PC-3 (cell line): Measurements from ENCODE around the gene NDOR1. TPM values are rescaled to one million over a fixed set of nuclear protein-coding genes. Genes with fewer than 3 reads are reported as not detected.

Experiments
- ATAC-seq: fragments of 200-7000 bp; cut with Tn5 transposase; 2 replicates; pipeline ENCODE4 v1.9.1; 2020; ENCODE audit warnings: mild to moderate bottlenecking, moderate library complexity
- BruUV-seq: library from RNA; stranded (reverse); fragments of 400-500 nt; replicated peaks from 2 replicates; lab custom pipeline; 2021; lab: Mats Ljungman, UMichigan
- CTCF ChIA-PET: fragments of 300-600 bp; sonication (Branson Sonifier 250); formaldehyde crosslinking; loops from one replicate; lab custom pipeline; 2022; ENCODE audit warnings: antibody characterized with exemption; lab: Charles Lee
- POLR2A ChIA-PET: fragments of 300-600 bp; sonication (Branson Sonifier 250); formaldehyde crosslinking; loops from one replicate; lab custom pipeline; 2022; ENCODE audit warnings: antibody characterized with exemption; ENCODE audit not compliant: unreplicated experiment; lab: Charles Lee
- DNase-seq: peaks from one replicate; pipeline ENCODE4 v3.0.0-alpha.2; 2015
- H2AFZ ChIP-seq: fragments of 300-600 bp; sonication (generic); 2 replicates; pipeline ENCODE4 v1.6.0; 2016; ENCODE audit warnings: antibody characterized with exemption, low read length
- H3F3A ChIP-seq: fragments of 300-600 bp; sonication (generic); one replicate; pipeline ENCODE4 v1.6.0; 2017; ENCODE audit warnings: antibody characterized with exemption, low read length, control low read depth, mild to moderate bottlenecking; ENCODE audit not compliant: unreplicated experiment
- H3K27ac ChIP-seq: fragments of 300-600 bp; sonication (generic); 2 replicates; pipeline ENCODE4 v1.5.1; 2016; ENCODE audit warnings: mild to moderate bottlenecking, low read length
- H3K27me3 ChIP-seq: fragments of 300-600 bp; sonication (generic); 2 replicates; pipeline ENCODE4 v1.6.1; 2016; ENCODE audit warnings: low read length, mixed read lengths
- H3K36me3 ChIP-seq: fragments of 300-600 bp; sonication (generic); 2 replicates; pipeline ENCODE4 v1.6.1; 2016; ENCODE audit warnings: low read depth, mixed run types, low read length, mixed read lengths
- H3K4me1 ChIP-seq: fragments of 300-600 bp; sonication (generic); 2 replicates; pipeline ENCODE4 v1.5.1; 2016; ENCODE audit warnings: low read length; ENCODE audit not compliant: insufficient read depth
- H3K4me2 ChIP-seq: fragments of 300-600 bp; sonication (generic); 2 replicates; pipeline ENCODE4 v1.6.0; 2016; ENCODE audit warnings: low read length
- H3K4me3 ChIP-seq: fragments of 300-600 bp; sonication (generic); 2 replicates; pipeline ENCODE4 v1.5.1; 2016; ENCODE audit warnings: mild to moderate bottlenecking, low read length, mixed read lengths
- H3K79me2 ChIP-seq: fragments of 300-600 bp; sonication (generic); 2 replicates; pipeline ENCODE4 v1.6.1; 2017; ENCODE audit warnings: low read length, mixed read lengths
- H3K9ac ChIP-seq: fragments of 300-600 bp; sonication (generic); 2 replicates; pipeline ENCODE4 v1.6.0; 2016; ENCODE audit warnings: mild to moderate bottlenecking, low read length
- H3K9me2 ChIP-seq: fragments of 300-600 bp; sonication (generic); replicated peaks from 2 replicates; pipeline ENCODE4 v1.6.1; 2016; ENCODE audit warnings: mixed run types, low read length, mixed read lengths
- H3K9me3 ChIP-seq: fragments of 300-600 bp; sonication (generic); 2 replicates; pipeline ENCODE4 v1.6.1; 2016; ENCODE audit warnings: low read length, mixed read lengths
- H4K20me1 ChIP-seq: fragments of 300-600 bp; sonication (generic); 2 replicates; pipeline ENCODE4 v1.6.1; 2016; ENCODE audit warnings: low read length, mixed read lengths
- CTCF ChIP-seq: fragments of 300-600 bp; sonication (generic); conservative IDR thresholded peaks from 2 replicates; pipeline ENCODE4 v1.5.1; 2017; ENCODE audit warnings: antibody characterized with exemption, low read depth, mild to moderate bottlenecking, low read length
- EZH2 ChIP-seq: fragments of 300-600 bp; sonication (generic); IDR thresholded peaks from one replicate; pipeline ENCODE4 v1.6.1; 2017; ENCODE audit warnings: antibody characterized with exemption, mild to moderate bottlenecking, low read length; ENCODE audit not compliant: unreplicated experiment
- EZH2phosphoT487 ChIP-seq: fragments of 300-600 bp; sonication (generic); IDR thresholded peaks from 2 replicates; pipeline ENCODE4 v1.6.1; 2018; ENCODE audit warnings: mild to moderate bottlenecking, antibody characterized with exemption, low read length, borderline replicate concordance
- intact Hi-C: fragments of 100-400 bp; cut with micrococcal nuclease; formaldehyde crosslinking; loops from 2 replicates; pipeline ENCODE4 v1.9.0; 2023
- total RNA-seq: library from RNA; depleted of rRNA; stranded (reverse); fragments of >200 nt; gene quantifications from 2 replicates; pipeline ENCODE4 v1.2.3, GENCODE V29; 2014

The NDOR1 gene
- total RNA-seq, 1 experiment from 2014 or later = 25.7 TPM

- CTCF ChIA-PET = interaction anchor here (1.1 kb wide), 1 partner anchor 197 kb away, joined by 4 read pairs; the partner anchor contains the start of gene NPDC1
Observed at GRCh38 chr9:137243626-137244485, 38.4 kb downstream of the NDOR1 start.

GRCh38 chr9:137244486-137245449 is 39.3 kb downstream of the NDOR1 start:
- DNase-seq (peak; percentile 22), ATAC-seq (peak; percentile 1; the same call in 1 of the 2 replicates)
- Histone ChIP-seq H3K4me3 (no peak overlapping the region), H3K4me2 (no peak overlapping the region), H3K9ac (no peak overlapping the region), H3K9me2 (no peaks in the 10 kb centered on the region), H3F3A (peaks cover 5% of the 10 kb centered on the region), H3K4me1 (peaks cover 15% of the 10 kb centered on the region), H3K27ac (no peak overlapping the region), H3K9me3 (no peaks in the 10 kb centered on the region), H4K20me1 (peaks cover 28% of the 10 kb centered on the region), H3K36me3 (peaks cover 17% of the 10 kb centered on the region), H3K79me2 (peaks cover 25% of the 10 kb centered on the region), H2AFZ (no peak overlapping the region), H3K27me3 (no peaks in the 10 kb centered on the region)
- ChIA-PET POLR2A (interaction anchor here (0.5 kb wide), 1 partner anchor 10 kb away, joined by 3 read pairs; no protein-coding TSS in a partner anchor), CTCF (interaction anchor here (1.1 kb wide), 1 partner anchor 198 kb away, joined by 4 read pairs; the partner anchor contains the start of gene NPDC1)
- BruUV-seq = no TSS peak
- intact Hi-C loops = no loop called here
- TF ChIP-seq CTCF (no peak), EZH2phosphoT487 (no peak), EZH2 (no peak)

More at GRCh38 chr9:137243626-137244485, 38.4 kb downstream of the NDOR1 start:
- TF ChIP-seq EZH2 = no peak
- TF ChIP-seq EZH2phosphoT487 = no peak
- no peak for TF ChIP-seq CTCF
- no peak overlapping the region for H3K9ac ChIP-seq
- H3K4me2 ChIP-seq = peak overlapping the region; percentile 86
- H3K36me3 ChIP-seq = peaks cover 17% of the 10 kb centered on the region
- H3K4me1 ChIP-seq = peaks cover 18% of the 10 kb centered on the region
- peak overlapping the region; percentile 97; the same call in 1 of the 2 replicates for H3K4me3 ChIP-seq
- no peak overlapping the region for H2AFZ ChIP-seq
- no peaks in the 10 kb centered on the region for H3K9me2 ChIP-seq
- H3K27me3 ChIP-seq = no peaks in the 10 kb centered on the region
- H3K79me2 ChIP-seq = peaks cover 34% of the 10 kb centered on the region
- H3K27ac ChIP-seq = no peak overlapping the region
- BruUV-seq = no TSS peak
- POLR2A ChIA-PET = interaction anchor here (0.5 kb wide), 1 partner anchor 50 kb away, joined by 3 read pairs; no protein-coding TSS in a partner anchor
- no peak for DNase-seq
- peaks cover 28% of the 10 kb centered on the region for H4K20me1 ChIP-seq
- ATAC-seq = peak; percentile 3; the same call in 1 of the 2 replicates
- H3K9me3 ChIP-seq = no peaks in the 10 kb centered on the region
- peaks cover 5% of the 10 kb centered on the region for H3F3A ChIP-seq
- intact Hi-C loops = no loop called here
